Peyer's patch (tissue), 4 donors: ENCODE data around the gene ZNF580.
A peak's percentile ranks its signal among the peaks of the same experiment; 100 is the strongest.

Experiments
- CTCF ChIP-seq, 6 experiments: fragments of 450-650 bp in 4 of 6; fragments of 200-600 bp in 2 of 6; sonication (generic) in 1 of 6; IDR thresholded peaks; one replicate each; pipeline ENCODE4 v1.5.1; 2017 to 2019; ENCODE audit warnings: antibody characterized with exemption in 6 of 6, mild to moderate bottlenecking in 3 of 6, moderate library complexity in 1 of 6
- POLR2A ChIP-seq, 2 donors: fragments of 450-650 bp; IDR thresholded peaks; one replicate each; pipeline ENCODE4 v1.5.1; 2017; ENCODE audit warnings: antibody characterized with exemption in 2 of 2, mild to moderate bottlenecking in 2 of 2, moderate library complexity in 2 of 2

GRCh38 chr19:55678121-55678671 is 37.4 kb downstream of the ZNF580 start:
- TF ChIP-seq POLR2A (IDR thresholded peaks at IDR 0.05) (no peak), CTCF (IDR thresholded peaks at IDR 0.05) (peak in 1 of 6 experiments; percentile 8)
